GM19351 (cell line): ENCODE data around the gene PDE4B.
A peak's percentile ranks its signal among the peaks of the same experiment; 100 is the strongest.
"Not testable (repeated sequence)": the region's sequence is repeated elsewhere in the genome, so short reads cannot be mapped to it uniquely, and the experiment has no call there.

ENCODE experiments used
- ATAC-seq: cut with Tn5 transposase; IDR thresholded peaks from one replicate; pipeline ENCODE4 v1.9.1; 2021; ENCODE audit warnings: mild to moderate bottlenecking, moderate library complexity; ENCODE audit not compliant: unreplicated experiment

Gene PDE4B

DNA sequence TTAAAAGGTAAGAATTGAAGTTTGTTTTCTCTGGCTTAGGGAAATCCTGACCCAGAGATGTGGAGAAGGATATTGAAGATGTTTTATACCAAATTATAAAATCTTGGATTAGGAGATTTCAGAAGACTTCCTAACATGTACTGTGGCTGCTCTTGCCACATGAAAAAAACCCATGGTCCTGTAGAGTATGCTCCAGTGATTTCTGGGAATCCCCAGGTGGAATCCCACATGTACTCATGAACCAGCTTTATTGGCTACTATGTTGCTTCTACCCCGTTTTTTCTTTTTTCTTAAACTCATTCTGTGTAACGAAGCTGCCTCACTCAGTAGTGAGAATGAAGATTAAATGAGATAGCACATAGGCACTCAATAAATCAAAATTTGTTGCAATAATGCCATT lies 608.5 kb downstream of the PDE4B start:
- no peak for ATAC-seq

DNA sequence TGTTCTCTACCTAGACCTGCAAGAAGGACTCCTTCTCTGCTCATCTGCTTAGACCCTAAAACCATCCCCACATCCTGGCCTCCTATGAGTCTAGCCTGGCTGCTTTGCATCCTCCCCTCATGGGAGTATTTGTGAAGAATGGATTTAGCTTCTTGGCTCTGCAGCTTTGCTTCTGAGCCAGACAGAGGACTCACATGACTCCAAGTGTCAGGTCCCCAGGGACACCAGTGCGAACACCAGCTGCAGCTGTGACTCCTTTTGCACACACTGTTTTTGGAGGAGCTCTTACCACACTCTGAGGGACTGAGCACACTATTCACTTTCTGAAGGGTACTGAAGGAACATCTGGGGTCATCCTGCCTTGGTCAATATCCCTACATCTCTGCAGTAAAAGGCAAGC lies 609.5 kb downstream of the PDE4B start:
- ATAC-seq = peak; percentile 82

DNA sequence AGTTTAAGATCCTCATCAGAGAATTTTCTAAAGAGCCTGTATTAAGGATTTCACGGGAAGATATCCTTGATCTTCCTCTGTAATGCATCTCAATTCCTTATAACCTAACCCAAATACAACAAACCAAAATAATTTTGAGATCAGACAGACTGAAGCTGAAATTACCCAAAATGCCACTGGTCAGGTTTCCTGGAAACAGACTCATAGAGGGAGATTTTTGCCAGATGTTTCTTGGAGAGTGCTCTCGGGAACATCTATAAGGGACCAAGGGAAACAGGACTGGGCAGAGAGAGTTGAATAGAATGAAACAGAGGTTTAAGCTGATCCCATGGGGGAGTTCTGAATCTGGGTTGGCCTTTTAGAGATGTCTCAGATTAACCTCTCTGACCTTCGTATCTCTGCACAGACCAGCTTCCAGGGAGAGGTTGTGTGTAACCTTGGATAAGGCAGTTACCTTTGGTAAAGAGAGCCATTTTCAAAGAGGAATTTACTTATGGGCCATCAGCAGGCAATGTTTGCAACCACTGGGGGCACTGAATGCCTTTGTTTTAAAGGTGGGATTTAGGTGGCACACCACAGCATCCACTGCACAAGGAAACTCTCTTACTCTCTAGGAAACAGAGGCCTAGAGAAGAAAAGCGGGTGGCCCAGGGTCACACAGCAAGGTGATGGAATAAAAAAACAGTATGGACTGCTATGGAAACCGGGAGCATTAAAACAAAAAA lies 610.5 kb downstream of the PDE4B start:
- ATAC-seq = no peak

DNA sequence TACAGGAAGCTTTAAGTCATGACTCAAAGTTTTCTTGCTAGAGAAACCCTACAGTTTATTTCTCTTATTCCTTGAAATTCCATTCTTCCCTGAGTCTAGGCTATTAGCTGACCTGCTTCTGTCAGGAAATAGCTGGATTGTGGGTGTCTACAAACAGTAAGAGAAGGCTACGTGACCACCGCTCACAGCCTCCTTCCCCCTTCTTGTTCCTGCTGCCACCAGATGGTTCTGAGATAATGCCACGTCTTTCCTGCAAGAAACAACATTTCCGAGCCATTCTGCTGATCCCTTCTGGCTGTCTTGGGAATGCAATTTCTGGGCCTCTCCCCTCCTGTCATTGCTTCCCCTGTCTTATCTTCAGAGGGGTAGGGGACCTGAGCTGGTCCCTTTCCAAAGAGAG lies 612.4 kb downstream of the PDE4B start:
- ATAC-seq = no peak

DNA sequence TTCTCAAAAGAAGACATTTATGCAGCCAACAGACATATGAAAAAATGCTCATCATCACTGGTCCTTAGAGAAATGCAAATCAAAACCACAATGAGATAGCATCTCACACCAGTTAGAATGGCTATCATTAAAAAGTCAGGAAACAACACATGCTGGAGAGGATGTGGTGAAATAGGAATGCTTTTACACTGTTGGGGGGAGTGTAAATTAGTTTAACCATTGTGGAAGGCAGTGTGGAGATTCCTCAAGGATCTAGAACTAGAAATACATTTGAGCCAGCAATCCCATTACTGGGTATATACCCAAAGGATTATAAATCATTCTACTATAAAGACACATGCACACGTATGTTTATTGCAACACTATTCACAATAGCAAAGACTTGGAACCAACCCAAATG lies 618.8 kb downstream of the PDE4B start:
- ATAC-seq = not testable (repeated sequence)

DNA sequence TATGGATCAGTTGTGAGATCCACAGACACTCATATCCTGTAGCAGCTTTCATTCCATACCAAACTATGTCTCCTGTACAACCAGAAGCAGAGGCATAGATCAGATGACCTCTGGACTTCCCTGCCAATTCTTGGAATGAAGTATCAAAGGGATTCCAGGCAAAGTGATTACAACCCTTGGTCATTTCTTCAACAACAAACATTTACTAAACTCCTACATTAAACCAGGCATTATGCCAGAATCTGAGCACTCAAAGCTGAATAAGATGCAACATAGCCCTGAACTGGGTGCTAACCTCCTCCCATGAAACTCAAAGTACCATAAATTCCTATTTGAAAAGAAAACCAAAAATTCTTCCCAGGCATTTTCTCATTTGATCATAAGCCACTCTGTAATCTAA lies 620.0 kb downstream of the PDE4B start:
- no peak for ATAC-seq

DNA sequence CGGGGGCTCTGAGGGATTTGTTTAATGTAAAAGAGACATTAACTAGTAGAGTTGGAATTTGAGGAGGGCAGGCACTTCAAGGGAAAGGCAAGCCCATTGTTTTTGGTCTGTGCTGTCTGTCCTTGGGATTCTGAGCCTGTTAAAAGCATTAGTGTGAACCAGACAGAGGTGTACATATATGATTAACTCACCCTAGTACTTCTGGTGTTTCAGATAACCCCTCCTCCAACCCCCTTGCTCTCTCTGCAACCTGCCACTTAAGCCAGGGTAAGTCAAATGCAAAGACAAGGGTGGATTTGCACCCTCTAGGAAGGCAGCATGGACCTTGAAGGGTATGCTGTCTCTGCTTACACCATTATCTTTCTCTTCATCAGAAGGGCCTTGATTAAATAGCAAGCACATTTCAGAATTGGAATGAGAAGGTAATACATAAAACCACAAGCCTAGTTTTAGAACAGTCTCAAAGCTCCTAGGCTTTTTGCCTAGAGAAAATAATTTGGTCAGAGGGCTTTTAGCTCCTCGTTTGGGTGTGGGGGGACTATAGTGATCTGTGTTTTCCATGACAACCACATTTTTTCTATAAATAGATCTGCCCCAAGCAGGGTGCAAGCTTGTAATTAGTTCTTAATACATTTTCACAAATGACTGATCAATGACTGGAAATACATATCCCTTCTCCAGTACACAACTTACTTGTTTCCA lies 620.6 kb downstream of the PDE4B start:
- ATAC-seq = no peak

DNA sequence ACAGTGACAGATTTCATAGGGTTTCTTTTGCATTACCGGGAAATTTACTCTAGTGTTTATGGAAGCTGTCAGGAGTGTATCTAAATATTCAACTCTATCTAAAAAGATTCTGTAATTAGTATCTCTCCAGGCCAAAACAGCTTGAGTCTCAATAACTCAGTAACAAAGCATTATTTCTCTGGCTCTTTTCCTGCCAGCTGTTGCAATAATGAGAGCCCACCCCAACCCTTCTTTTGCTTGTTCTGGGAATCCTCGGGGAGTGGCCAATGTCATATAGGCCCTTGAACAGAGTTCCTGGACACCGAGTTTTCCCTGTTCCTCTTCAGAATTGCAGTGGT lies 621.1 kb downstream of the PDE4B start:
- ATAC-seq = no peak

DNA sequence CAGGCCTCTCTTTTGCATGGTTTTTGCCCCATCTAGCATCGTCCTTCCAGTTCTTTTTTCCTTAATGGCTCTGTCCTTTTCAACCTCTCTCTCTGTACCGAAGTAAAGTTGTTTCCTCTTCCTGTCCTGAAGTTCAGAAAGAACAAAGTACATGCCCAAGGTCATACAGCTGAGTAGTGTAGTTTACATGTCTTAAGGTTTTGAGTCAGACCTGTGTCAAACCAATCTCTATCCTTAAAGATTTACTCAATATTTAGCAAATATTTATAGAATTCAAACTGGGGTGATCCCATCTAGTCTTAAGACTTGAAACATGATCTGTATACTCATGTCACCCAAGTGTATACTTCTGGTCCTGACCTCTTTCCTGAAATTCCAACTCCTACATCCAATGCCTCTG lies 622.6 kb downstream of the PDE4B start:
- no peak for ATAC-seq

DNA sequence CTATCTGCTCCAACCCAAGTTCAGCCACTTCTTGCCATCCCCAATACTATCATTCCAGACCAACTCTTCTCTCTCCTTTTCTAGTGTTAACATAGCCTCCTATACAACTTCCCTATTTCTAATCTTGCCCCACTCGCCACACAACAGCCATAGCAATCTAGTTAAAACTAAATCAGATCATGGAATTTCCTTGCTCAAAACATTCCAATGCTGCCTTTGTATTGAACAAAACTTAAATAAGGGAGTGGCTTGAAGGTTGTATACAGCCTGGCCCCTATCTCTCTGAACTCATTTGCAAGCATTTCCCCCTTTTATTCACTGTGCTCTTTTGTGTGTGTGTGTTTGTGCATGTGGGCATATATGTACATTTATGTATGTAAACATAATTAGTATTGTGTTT lies 623.2 kb downstream of the PDE4B start:
- ATAC-seq = no peak

DNA sequence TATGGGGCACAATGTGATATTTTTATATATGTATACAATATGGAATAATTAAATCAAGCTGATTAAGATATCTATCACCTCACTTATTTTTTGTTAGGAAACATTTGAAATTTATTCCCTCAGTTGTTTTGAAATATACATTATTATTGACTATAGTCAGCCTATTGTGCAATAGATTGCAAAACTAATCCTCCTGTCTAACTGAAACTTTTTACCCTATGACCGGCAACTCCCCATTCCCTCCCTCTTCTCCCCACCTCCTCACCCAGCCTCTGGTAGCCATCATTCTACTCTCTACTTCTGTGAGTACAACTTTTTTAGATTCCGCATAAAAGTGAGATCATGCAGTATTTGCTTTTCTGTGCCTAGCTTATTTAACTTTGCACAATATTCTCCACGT lies 623.6 kb downstream of the PDE4B start:
- no peak for ATAC-seq

DNA sequence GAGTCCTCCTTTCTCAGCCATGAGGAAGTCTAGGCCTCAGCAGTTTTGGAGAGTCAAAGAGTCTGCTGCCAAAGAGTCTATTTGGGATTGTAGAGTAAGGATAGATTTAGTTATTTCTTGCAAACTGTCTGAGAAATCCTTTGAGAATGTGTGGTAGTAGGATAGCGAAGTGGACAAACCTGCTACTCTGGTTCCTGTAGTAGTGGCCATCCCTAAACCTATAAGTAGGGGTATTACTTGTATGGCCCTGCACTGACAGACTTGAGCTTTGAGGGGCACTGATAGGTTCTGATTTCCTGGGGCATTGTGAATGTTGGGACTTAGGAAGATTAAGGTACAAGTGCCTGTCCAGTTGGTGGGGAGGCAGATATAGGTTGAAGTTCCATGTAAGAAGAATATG lies 625.3 kb downstream of the PDE4B start:
- ATAC-seq = no peak

DNA sequence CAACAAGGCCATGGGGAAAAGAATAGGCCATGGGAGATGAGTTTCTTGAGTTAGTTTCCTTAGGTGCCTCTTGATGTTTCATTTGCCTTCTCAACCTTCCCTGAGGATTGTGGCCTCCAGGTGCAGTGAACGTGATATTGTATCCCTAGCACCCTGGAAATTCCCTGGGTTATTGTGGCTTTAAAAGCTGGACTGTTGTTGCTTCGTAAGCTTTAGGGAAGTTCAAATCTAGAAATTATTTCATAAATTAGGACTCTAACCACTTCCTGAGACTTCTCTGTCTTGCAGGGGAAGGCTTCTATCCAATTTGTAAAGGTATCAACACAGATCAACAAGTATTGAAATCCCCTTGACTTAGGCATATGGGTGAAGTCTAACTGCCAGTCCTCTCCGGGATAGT lies 627.5 kb downstream of the PDE4B start:
- ATAC-seq = not testable (repeated sequence)

DNA sequence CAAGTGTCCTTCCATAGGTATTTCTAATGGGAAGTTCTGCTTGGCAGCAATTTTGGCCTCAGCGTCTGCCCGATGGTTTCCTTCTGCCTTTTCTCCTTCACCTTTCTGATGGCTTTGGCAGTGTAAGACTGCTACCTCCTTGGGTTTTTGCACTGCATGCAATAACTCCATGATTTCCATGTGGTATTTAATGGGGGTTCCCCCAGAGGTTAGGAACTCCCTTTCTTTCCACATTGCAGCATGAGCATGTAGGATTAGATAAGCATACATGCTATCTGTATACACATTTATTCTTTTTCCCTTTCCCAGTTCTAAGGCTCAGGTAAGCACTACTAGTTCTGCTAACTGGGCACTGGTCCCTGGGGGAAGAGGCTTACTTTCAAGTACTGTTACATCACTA lies 628.2 kb downstream of the PDE4B start:
- not testable (repeated sequence) for ATAC-seq

DNA sequence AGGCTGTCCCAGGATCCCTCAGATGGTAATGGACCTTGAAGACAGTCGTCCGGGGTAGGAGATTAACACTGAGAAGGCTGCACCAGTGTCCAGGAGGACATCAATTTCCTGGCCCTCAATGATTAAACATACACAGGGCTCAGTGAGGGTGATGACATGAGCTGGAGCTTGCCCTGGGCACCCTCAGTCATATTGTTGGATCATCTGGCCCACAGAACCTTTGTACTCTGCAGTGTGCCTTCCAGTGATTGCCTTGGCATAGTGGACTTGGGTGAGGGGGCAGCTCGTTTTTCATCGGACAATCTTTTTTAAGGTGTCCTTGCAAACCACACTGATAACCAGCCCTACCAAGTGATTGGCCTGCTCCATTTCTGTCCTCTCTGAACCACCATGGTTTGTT lies 630.1 kb downstream of the PDE4B start:
- ATAC-seq = no peak
